Pulmonary artery endothelial cell (primary cell): ENCODE results near the gene CKB. TPM values are rescaled to one million over a fixed set of nuclear protein-coding genes. Genes with fewer than 3 reads are reported as not detected.
"Not testable (repeated sequence)": the region's sequence is repeated elsewhere in the genome, so short reads cannot be mapped to it uniquely, and the experiment has no call there.

Source experiments
- DNase-seq: peaks from one replicate; pipeline ENCODE4 v3.0.0-alpha.2; 2011; ENCODE audit warnings: low read depth, low spot score
- total RNA-seq: library from RNA; depleted of rRNA; stranded (reverse); fragments of >200 nt; gene quantifications from 2 replicates; pipeline ENCODE4 v1.2.3, GENCODE V29; 2014

Gene CKB
- total RNA-seq, 1 donor from 2014 or later, result 3.9 TPM

DNA sequence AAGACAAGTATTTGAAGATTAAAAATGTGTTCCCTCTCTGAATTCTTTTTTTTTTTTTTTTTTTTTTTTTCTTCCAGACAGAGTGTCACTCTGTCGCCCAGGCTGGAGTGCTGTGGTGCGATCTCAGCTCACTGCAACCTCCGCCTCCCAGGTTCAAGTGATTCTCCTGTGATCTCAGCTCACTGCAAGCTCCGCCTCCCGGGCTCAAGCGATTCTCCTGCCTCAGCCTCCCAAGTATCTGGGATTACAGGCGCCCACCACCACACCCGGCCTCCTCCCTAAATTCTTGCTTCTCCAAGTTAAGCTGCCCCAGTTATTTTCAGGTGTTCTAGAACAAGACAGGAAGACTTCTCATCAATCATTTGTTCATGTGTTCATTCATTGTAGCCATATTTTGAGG, 10.4 kb downstream of the CKB start:
- DNase-seq, result not testable (repeated sequence)

DNA sequence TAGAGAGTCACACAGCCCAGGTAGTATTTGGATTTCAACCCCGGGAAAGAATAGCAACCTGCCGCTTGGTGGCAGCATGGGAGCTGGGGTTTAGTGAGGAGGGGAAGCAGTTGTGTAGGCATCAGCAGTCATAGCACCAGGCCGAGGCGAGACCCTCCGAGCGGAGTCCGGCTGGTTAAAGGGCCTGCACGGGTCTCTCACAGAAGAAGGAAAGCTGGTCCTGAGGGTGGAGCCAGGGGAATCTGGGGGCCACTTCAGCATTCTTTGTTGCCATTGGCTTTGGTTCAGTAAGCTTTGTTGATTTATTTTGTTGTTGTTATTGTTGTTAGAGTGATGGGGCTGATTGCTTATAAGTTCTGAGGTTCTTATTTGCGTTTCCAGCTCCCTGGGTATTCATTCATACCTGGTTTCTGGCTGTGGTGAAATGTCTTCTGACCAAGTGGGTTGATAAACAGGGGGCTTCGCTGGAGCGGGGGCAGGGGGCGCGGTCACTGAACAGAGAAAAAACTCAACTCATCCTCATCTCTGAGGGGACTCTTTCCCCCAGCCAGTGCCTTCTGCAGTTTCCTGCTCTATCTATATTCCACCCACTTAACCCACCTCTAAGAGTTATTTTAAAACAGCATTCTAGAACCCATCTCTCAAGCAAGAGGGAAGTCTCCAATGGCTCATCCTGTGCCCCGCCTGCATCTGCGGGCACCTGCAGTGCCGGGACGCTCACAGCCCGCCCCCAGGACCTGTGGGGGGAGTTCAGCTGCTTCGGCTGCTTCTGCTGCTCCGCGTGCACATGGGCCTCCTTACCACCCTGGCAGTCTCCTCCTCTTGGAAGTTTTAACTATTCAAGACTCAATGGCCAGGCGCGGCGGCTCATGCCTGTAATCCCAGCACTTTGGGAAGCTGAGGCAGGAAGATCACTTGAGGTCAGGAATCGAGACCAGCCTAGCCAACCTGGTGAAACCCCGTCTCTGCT, 11.6 kb downstream of the CKB start:
- DNase-seq, result no peak

- DNase-seq, result no peak
Observed at GRCh38 chr14:103509864-103510723, 12.5 kb downstream of the CKB start.

DNA sequence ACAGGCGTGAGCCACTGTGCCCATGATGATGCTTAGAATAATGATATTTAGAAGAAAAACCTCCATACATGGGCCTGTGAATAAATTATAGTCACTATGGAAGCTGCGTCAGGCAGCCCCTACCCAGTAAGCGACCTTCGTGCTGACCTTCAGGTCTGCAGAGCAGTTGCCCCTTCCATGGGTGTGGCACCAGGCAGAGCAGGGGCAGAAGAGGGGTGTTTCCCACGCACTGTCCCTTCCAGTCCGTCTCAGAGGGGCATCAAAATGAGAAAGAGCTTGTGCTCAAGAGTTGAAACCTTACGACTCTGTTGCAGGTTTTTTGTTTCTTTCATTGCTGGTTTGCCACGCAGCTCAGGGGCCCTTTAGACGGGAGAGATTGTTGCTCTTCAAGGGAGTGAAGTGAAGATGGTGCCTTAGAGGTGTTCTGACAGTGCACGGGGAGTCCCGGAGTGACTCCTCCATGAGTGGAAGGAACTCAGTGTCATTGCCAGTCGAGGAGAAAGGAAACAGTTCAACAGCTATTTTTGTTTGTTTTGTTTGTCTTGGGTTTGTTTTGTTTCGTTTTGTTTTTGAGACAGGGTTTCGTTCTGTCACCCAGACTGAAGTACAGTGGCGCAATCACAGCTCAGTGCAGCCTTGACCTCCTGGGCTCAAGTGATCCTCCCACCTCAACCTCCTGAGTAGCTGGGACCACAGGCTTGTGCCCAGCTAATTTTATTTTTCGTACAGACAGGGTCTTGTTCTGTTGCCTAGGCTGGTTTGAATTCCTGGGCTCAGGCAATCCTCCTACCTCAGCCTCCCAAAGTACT, 13.9 kb downstream of the CKB start:
- DNase-seq, result no peak

DNA sequence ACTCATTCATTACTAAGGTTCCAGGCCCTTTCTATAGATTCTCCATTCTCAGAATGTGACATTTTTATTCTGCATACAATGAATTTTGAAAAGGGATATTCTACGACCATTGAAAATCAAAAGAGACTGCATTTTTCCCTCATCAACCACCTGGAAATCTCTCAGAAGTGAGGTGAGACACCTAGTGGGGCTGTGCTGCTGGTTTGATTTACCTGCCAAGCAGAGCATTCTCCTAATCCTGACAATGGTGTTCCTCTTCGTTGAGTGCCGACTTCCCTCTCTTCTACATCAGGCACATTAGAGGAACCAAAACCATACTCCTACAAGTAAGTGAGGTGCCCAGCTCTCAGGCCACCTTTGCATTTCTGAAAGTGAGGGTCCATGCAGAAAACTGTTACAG, 14.9 kb downstream of the CKB start:
- DNase-seq, result no peak

DNA sequence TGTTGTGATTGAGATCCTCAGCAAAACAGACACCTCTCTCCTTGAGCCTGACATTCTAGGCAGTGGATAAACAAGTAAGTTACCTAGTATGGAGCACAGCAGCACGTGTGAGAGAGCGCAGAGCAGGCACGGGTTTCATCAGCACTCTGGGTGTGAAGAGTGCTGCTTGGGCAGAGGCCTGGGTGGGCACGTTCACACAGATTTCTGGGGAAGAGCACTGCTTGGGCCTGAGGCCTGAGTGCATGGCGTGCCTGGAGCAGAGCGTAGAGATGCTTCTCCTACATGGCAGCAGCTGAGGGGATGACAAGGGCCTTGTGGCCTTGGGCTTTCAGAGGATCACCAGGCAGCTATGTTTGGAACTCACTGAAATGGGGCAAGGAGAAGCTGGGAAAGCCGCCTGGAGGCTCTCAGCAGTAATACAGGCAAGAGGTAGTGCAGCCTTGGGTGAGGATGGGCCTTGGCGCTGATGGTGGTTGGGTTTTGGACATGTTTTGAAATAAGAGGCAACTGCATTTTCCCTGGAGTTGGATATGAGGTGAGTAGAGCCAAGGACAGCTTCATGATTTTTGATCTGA, 17.6 kb downstream of the CKB start:
- DNase-seq, result no peak

GRCh38 chr14:103503296-103503695, 19.3 kb downstream of the CKB start:
- no peak for DNase-seq

- DNase-seq, result no peak
Observed at GRCh38 chr14:103502877-103503276, 19.8 kb downstream of the CKB start.

GRCh38 chr14:103501921-103502669, 20.5 kb downstream of the CKB start:
- DNase-seq, result no peak

- DNase-seq, result no peak
Observed at GRCh38 chr14:103501041-103501870, 21.4 kb downstream of the CKB start.

GRCh38 chr14:103500148-103500990, 22.3 kb downstream of the CKB start:
- peak; percentile 55 for DNase-seq

DNA sequence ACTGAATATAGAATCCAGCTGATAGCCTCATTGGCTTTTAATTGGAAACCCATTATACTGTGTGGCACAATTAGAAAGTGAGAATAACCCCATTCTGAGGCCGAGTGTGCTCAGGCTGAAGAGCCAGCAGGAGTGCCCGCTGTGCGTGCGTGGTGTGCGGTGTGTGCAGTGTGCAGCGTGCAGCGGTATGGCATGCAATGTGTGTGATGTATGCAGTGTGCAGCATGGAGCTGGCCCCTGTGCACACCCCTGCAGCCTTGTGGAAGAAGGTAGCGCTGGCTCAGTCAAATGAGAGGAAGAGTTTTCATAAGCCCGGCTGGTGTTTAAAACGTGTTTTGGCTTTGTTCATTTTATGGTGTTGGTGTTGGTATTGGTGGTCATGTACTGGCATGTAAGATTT, 22.9 kb downstream of the CKB start:
- DNase-seq, result no peak

- DNase-seq, result no peak
Observed at GRCh38 chr14:103496776-103497175, 25.9 kb downstream of the CKB start.

GRCh38 chr14:103495854-103496253, 26.8 kb downstream of the CKB start:
- no peak for DNase-seq

DNA sequence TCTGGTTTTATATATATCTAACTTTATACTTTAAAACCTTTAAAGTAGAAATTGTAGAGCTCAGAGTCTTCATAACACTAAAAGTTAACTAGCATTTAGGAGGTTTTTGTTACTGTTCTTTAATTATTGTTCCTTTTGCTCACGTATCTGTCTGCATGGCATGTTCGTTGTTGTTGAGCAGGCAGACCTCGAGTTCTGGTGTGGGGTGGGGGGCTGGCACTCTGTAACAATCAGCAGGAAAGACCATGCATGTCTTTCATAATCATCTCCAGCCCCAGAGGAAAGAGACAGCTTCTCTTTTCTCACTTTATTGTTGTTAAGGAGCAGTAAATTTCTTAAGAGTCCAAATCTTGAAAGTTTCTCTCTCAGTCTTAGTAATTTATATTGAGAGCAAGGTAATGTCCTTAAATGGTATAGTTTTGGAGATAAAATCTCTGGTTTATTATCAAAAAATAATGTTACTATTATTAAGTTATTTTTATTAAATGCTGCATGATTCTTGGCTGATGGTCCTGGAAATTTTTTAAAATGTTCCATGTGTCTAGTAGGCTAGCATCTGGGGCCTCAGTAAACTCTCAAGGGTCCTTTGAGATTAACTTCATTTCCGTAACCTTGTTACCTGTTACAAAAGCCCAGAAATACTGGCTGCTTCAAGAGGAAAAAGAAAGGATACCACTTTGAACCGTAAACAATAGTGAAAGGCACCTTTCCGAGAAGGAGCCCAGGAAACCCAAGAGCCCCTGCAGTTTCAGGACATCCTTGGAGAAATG, 30.3 kb downstream of the CKB start:
- DNase-seq, result no peak

GRCh38 chr14:103491691-103492090, 30.9 kb downstream of the CKB start:
- DNase-seq, result no peak

DNA sequence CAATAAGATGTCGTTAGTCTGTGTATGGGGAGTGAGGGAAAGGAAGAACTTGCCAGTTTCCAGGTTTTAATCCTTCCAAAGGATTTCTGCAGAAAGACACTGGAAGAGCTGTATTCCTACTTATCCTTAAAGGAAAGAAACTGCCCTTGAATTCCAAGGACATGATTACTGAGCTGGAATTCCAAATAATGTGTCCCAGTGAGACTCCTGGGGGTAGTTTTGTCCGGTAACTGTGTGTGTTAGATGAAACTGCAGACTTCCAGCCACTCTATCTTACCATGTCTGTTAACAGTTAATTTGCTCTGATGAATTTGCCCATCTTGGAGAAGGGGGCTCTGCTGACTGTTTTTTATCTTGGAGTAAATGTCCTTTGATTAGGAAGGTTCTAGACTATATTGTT, 33.0 kb downstream of the CKB start:
- DNase-seq, result no peak

DNA sequence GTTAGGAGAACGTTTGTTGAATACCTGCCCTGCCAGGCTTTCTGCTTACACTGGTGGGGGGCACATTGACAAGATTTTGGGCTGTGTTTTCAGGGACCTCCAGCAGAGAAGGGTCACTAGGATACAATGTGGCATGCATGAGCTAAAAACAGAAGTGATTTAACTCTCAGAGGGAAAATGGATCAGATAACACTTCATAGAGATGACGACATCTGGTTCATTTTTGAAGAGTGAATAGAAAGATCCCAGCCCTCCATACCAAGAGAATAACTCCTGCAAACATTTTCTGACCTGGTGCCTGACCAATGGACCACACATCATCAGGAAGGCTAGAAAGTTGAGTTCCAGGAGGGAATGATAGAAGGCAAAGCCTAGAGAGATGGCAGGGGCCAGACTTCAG, 33.7 kb downstream of the CKB start:
- no peak for DNase-seq
